ENCODE measurements around the gene DPCD.
A peak's percentile ranks its signal among the peaks of the same experiment; 100 is the strongest.

The DPCD gene

GRCh38 chr10:101568054-101568745 is 19.9 kb upstream of the DPCD start:
- Histone ChIP-seq H3K4me3 (no peak overlapping the region), H3K27ac (no peak overlapping the region)
- no peak for DNase-seq (ENCODE audit: low spot score)
- no peak for TF ChIP-seq CTCF (IDR thresholded peaks at IDR 0.05)

- TF ChIP-seq CTCF (IDR thresholded peaks at IDR 0.05): no peak
- peak; percentile 73 for DNase-seq (ENCODE audit: low spot score)
Measured at GRCh38 chr10:101569323-101569621, 18.8 kb upstream of the DPCD start.

DNA sequence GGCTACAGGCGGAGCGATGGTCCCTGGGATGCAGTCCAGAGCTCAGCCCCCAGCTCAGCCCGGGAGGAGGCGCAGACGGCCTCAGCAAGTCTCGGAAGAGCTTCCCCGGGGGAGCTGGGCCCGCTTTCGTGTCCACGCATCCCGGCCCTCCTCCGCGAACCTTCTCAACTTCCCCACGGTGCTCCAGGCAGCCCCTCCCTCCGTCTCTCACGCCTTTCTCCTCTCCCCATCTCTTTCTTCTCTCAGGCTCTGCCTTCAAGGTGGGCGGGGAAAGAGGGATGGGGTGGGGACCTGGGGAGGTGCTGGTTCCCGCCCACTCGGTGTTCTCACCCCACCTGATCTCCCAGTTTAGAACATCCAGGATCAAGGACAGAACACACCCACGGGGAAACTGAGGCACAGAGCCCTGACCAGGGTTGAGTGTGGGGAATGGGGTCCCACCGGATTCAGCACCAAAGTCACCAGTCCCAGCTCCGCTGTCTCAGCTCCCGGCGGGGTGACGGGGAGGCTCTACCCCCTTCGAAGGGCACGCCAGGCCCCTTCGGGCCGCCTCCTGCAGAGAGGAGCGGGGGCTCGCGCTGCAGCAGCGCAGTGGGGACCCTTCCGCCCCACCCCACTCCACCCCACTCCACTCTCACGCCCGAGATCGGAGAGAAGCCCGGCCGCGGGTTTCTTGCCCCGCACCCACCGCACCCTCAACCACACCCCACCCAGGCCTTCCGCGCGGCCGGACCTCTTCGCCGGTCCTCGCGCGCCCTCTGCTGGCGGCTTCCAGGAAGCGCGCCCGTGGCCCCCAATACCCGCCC is 18.3 kb upstream of the DPCD start:
- peak; percentile 74 for DNase-seq (ENCODE audit: low spot score)
- TF ChIP-seq CTCF (IDR thresholded peaks at IDR 0.05): peak; percentile 97
- Histone ChIP-seq H3K27ac (no peak overlapping the region), H3K4me3 (peak overlapping the region; percentile 76)

More at GRCh38 chr10:101569323-101569621, 18.8 kb upstream of the DPCD start:
- peak overlapping the region; percentile 76 for H3K4me3 ChIP-seq
- no peak overlapping the region for H3K27ac ChIP-seq

DNA sequence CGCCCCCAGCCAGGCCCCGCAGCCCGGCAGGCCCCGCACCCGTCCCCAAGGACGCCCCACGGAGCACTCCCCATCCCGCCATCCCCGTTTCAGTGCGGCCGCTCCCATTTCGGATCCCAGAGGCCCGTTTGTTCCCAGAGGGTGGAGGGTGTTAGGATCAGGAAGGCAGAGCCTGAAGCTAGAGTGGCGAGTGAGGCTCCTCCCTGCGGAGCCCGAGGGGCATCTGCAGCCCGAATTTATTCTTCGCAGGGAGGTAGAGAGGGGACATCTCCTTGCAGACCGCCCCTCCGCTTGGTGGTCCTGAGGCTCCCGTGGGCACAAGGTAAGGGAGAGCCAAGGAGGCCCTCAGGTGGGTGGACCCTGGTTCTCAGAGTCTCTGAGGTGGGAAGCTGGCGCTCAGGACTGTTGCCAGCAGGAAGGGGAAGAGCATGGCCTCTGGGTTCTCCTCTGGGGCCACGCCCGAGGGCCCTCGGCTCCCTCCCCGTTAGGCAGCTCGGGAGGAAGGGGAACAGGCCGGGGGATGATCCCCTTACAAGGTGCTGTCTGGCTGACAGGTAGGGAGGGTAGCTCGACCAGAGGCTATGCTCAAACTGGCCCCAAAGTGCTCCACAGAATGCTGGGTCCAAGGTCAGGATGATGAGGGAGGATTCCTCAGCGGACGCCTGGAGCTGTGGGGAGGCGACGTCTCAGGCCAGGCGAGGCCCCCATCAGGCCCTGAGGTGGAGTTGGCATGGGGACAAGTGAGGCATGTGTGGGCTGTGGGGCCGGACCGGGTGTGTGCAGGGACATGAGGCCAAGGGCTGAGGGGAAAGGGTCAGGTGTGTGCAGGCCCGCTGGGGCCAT is 17.5 kb upstream of the DPCD start:
- no peak overlapping the region for H3K27ac ChIP-seq
- DNase-seq (ENCODE audit: low spot score): no peak
- peak overlapping the region; percentile 76 for H3K4me3 ChIP-seq
- no peak for TF ChIP-seq CTCF (IDR thresholded peaks at IDR 0.05)

GRCh38 chr10:101571271-101571925 is 16.7 kb upstream of the DPCD start:
- Histone ChIP-seq H3K27ac (no peak overlapping the region), H3K4me3 (no peak overlapping the region)
- TF ChIP-seq CTCF (IDR thresholded peaks at IDR 0.05): no peak
- no peak for DNase-seq (ENCODE audit: low spot score)

GRCh38 chr10:101572126-101572525 is 16.0 kb upstream of the DPCD start:
- DNase-seq (ENCODE audit: low spot score): no peak
- Histone ChIP-seq H3K4me3 (no peak overlapping the region), H3K27ac (no peak overlapping the region)
- TF ChIP-seq CTCF (IDR thresholded peaks at IDR 0.05): no peak
